ENCODE measurements around the gene LYSMD4.

LYSMD4 gene

GRCh38 chr15:99709243-99709986 is 23.8 kb downstream of the LYSMD4 start:
- Histone ChIP-seq H3K36me3 (peaks cover 22 to 30% (median 26%) of the 10 kb centered on the region in 3 donors), H3K27ac (peak overlapping the region; percentile 63 to 67), H3K4me3 (no peak overlapping the region), H3K27me3 (no peaks in the 10 kb centered on the region), H3K4me1 (peaks cover 0 to 48% (median 29%) of the 10 kb centered on the region in 4 donors), H3K9me3 (no peaks in the 10 kb centered on the region)
- TF ChIP-seq CTCF (IDR thresholded peaks at IDR 0.05) = no peak
- no peak for DNase-seq
- intact Hi-C loops (cut with DNase I; ENCODE audit: low total_unique reads) = loop anchor here (5.0 kb wide), 1 partner anchor 422 kb away; no protein-coding TSS in a partner anchor

GRCh38 chr15:99708563-99708962 is 24.7 kb downstream of the LYSMD4 start:
- no peak overlapping the region for H3K4me3 ChIP-seq
- peak; percentile 90 to 92 for DNase-seq

GRCh38 chr15:99707473-99708270 is 25.6 kb downstream of the LYSMD4 start:
- H3K27me3 ChIP-seq = no peaks in the 10 kb centered on the region
- H3K4me1 ChIP-seq = peaks cover 0 to 65% (median 34%) of the 10 kb centered on the region in 4 donors
- intact Hi-C loops (cut with DNase I; ENCODE audit: low total_unique reads) = loop anchor here (5.0 kb wide), 1 partner anchor 420 kb away; no protein-coding TSS in a partner anchor
- H3K36me3 ChIP-seq = peaks cover 16 to 24% (median 16%) of the 10 kb centered on the region in 3 donors
- H3K4me3 ChIP-seq = peak overlapping the region; percentile 16 to 21
- no peak for TF ChIP-seq CTCF (IDR thresholded peaks at IDR 0.05)
- no peak for DNase-seq
- no peaks in the 10 kb centered on the region for H3K9me3 ChIP-seq
- H3K27ac ChIP-seq = peak overlapping the region; percentile 63 to 67

More at GRCh38 chr15:99708563-99708962, 24.7 kb downstream of the LYSMD4 start:
- peak overlapping the region; percentile 63 to 67 for H3K27ac ChIP-seq
- H3K4me1 ChIP-seq = peaks cover 0 to 57% (median 33%) of the 10 kb centered on the region in 4 donors
- H3K9me3 ChIP-seq = no peaks in the 10 kb centered on the region
- TF ChIP-seq CTCF (IDR thresholded peaks at IDR 0.05) = no peak
- no peaks in the 10 kb centered on the region for H3K27me3 ChIP-seq
- H3K36me3 ChIP-seq = peaks cover 21 to 30% (median 22%) of the 10 kb centered on the region in 3 donors
- intact Hi-C loops (cut with DNase I; ENCODE audit: low total_unique reads) = loop anchor here (5.0 kb wide), 1 partner anchor 421 kb away; no protein-coding TSS in a partner anchor

GRCh38 chr15:99706557-99707303 is 26.5 kb downstream of the LYSMD4 start:
- H3K4me3 ChIP-seq = no peak overlapping the region
- DNase-seq = no peak
- no peaks in the 10 kb centered on the region for H3K27me3 ChIP-seq
- intact Hi-C loops (cut with DNase I; ENCODE audit: low total_unique reads) = loop anchor here (5.0 kb wide), 1 partner anchor 419 kb away; no protein-coding TSS in a partner anchor
- peaks cover 7 to 14% (median 10%) of the 10 kb centered on the region in 3 donors for H3K36me3 ChIP-seq
- H3K9me3 ChIP-seq = no peaks in the 10 kb centered on the region
- peak overlapping the region; percentile 63 to 67 for H3K27ac ChIP-seq
- peaks cover 0 to 58% (median 31%) of the 10 kb centered on the region in 4 donors for H3K4me1 ChIP-seq
- TF ChIP-seq CTCF (IDR thresholded peaks at IDR 0.05) = no peak

GRCh38 chr15:99704444-99704838 is 28.8 kb downstream of the LYSMD4 start:
- no peaks in the 10 kb centered on the region for H3K9me3 ChIP-seq
- peak overlapping the region; percentile 73 to 77 for H3K27ac ChIP-seq
- H3K4me1 ChIP-seq = peaks cover 0 to 49% (median 24%) of the 10 kb centered on the region in 4 donors
- intact Hi-C loops (cut with DNase I; ENCODE audit: low total_unique reads) = loop anchor here (5.0 kb wide), 1 partner anchor 137 kb away; the partner anchor contains the start of gene MEF2A
- H3K4me3 ChIP-seq = no peak overlapping the region
- H3K36me3 ChIP-seq = no peaks in the 10 kb centered on the region
- peak; percentile 74 to 78 for TF ChIP-seq CTCF (IDR thresholded peaks at IDR 0.05)
- no peak for DNase-seq
- H3K27me3 ChIP-seq = no peaks in the 10 kb centered on the region

Data from tibial artery (tissue), 4 donors.